IPS-18c (cell line): ENCODE data around the gene RNASEH2A.

Experiments
- H3K4me3 ChIP-seq: 2 replicates; pipeline ENCODE4 v1.7.0; 2013; ENCODE audit warnings: low read depth, mild to moderate bottlenecking, low read length, moderate library complexity; ENCODE audit not compliant: insufficient read depth
- H3K9me3 ChIP-seq: one replicate; pipeline ENCODE4 v1.6.1; 2013; ENCODE audit warnings: mild to moderate bottlenecking, low read length, moderate library complexity; ENCODE audit not compliant: control insufficient read depth, insufficient read depth

RNASEH2A gene

GRCh38 chr19:12806242-12807081, at the start of gene RNASEH2A:
Gene RNASEH2A (plus strand): TSS chr19:12806584. CDS start chr19:12806674, 90 bp downstream.
- Histone ChIP-seq H3K4me3 (peak within 1 kb of the TSS; percentile 89), H3K9me3 (no peaks in the 10 kb centered on the region)

DNA sequence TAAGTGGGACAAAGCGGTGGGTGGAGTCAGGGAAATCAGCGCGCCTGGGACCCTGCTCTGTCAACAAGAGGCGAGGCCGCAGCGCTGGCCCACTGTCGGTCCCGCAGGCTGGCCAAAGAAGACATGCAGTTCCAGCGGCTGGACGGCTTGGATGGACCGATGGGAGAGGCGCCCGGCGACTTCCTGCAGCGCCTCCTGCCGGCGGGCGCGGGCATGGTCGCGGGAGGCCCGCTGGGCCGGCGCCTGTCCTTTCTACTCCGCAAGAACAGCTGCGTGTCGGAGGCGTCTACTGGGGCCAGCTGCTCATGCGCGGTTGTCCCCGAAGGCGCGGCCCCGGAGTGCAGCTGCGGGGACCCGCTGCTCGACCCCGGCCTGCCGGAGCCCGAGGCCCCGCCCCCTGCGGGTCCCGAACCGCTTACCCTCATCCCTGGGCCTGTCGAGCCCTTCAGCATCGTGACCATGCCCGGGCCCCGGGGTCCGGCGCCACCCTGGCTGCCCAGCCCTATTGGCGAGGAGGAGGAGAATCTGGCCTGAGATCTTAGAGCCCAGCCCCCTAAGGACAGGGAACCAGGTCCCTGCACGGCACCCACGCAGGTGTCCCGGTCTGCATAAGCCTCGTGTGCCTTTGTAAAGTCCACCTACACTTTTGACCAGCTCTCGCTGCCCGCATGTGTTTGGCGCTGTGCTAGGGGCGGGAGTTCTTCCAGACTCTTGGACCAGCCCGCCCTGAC, 48.7 kb upstream of the RNASEH2A start:
- no peaks in the 10 kb centered on the region for H3K9me3 ChIP-seq
- H3K4me3 ChIP-seq = peak overlapping the region; percentile 38

DNA sequence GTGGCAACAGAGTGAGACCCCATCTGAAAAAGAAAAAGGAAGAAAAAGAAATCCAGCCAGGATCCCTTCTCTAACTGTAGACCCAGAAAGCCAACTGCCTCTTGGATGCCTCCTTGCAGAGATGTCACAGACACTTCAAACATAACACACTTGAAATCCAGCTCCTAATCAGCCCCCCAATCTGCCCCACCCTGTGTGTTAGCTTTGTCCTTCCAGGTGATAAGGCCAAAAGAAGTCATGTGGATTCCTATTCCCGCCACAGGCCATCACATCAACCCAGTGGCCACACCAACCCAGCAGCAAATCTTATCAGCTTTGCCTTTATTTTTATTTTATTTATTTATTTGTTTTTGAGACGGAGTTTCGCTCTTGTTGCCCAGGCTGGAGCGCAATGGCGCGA, 46.7 kb upstream of the RNASEH2A start:
- no peak overlapping the region for H3K4me3 ChIP-seq
- H3K9me3 ChIP-seq = no peaks in the 10 kb centered on the region

- Histone ChIP-seq H3K4me3 (no peak overlapping the region), H3K9me3 (no peaks in the 10 kb centered on the region)
Measured at GRCh38 chr19:12763100-12763499, 43.3 kb upstream of the RNASEH2A start.

DNA sequence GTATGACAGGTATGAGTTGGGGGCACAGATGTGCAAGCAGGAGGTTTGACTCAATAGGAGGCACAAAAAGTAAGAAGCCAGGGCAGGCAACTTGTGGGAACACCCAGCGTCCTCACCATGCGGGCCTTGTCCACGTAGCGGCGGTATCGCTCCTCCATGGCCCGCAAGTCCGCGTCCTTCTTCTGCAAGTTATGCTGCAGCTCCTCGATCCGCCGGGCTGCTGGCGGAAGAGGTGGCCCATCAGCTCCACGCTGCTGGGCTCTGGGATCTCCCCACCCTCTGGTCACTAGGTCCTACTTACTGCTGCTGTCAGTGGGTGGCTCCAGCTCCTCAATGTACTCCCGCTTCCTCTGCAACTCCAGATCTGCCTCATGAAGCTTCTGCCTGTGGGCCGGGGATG, 41.7 kb upstream of the RNASEH2A start:
- H3K4me3 ChIP-seq = no peak overlapping the region

GRCh38 chr19:12766051-12766521, 40.3 kb upstream of the RNASEH2A start:
- Histone ChIP-seq H3K9me3 (no peaks in the 10 kb centered on the region), H3K4me3 (peak overlapping the region; percentile 67)

More for the DNA sequence above, 41.7 kb upstream of the RNASEH2A start:
- no peaks in the 10 kb centered on the region for H3K9me3 ChIP-seq

GRCh38 chr19:12767150-12767549, 39.2 kb upstream of the RNASEH2A start:
- Histone ChIP-seq H3K9me3 (no peaks in the 10 kb centered on the region), H3K4me3 (no peak overlapping the region)

GRCh38 chr19:12767666-12768065, 38.7 kb upstream of the RNASEH2A start:
- H3K4me3 ChIP-seq = no peak overlapping the region
- H3K9me3 ChIP-seq = no peaks in the 10 kb centered on the region

DNA sequence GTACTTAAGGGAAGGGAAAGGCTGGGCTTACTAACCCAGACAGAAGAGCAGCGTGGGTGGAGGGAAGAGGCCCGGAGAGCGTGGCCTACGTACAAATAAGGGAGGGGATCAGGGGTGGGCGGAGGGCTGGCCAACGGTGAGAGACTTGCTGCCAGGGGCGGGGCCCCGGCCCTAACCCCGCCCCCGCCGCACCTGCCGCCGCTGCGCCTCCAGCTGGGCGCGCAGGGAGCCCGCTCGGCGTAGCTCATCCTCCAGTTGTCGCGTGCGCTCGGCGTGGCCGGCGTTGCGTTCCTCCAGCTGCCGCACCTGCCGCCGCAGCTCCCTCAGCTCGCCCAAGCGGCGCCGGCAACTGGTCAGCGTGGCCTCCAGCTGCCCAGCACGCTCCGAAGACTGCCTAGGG, 36.7 kb upstream of the RNASEH2A start:
- H3K9me3 ChIP-seq = no peaks in the 10 kb centered on the region
- 0 out of 2 replicates have a peak overlapping the region, but pooled peaks have one; percentile 24 for H3K4me3 ChIP-seq

GRCh38 chr19:12770922-12771321, 35.5 kb upstream of the RNASEH2A start:
- H3K4me3 ChIP-seq = no peak overlapping the region
- H3K9me3 ChIP-seq = no peaks in the 10 kb centered on the region

- H3K4me3 ChIP-seq = no peak overlapping the region
Measured at GRCh38 chr19:12772323-12772722, 34.1 kb upstream of the RNASEH2A start.

DNA sequence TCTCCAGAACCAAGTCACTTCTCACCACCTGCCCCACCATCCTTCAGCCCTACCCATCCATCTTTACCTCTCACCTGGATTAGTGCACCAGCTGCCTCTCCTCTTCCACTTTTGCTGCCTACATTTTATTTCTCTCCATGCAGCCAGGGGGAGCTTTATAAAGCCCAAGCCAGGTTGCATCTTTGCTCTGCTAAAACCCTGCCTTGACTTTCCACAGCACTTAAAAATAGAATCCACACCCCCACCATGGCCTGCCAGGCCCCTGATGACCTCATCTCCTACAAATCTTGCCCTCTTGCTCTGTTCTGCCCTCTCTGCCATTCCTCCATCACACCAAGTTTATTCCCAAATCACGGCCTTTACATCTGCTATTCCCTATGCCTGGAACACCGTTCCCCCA, 32.8 kb upstream of the RNASEH2A start:
- H3K9me3 ChIP-seq = no peaks in the 10 kb centered on the region
- no peak overlapping the region for H3K4me3 ChIP-seq

More at GRCh38 chr19:12772323-12772722, 34.1 kb upstream of the RNASEH2A start:
- H3K9me3 ChIP-seq = no peaks in the 10 kb centered on the region

DNA sequence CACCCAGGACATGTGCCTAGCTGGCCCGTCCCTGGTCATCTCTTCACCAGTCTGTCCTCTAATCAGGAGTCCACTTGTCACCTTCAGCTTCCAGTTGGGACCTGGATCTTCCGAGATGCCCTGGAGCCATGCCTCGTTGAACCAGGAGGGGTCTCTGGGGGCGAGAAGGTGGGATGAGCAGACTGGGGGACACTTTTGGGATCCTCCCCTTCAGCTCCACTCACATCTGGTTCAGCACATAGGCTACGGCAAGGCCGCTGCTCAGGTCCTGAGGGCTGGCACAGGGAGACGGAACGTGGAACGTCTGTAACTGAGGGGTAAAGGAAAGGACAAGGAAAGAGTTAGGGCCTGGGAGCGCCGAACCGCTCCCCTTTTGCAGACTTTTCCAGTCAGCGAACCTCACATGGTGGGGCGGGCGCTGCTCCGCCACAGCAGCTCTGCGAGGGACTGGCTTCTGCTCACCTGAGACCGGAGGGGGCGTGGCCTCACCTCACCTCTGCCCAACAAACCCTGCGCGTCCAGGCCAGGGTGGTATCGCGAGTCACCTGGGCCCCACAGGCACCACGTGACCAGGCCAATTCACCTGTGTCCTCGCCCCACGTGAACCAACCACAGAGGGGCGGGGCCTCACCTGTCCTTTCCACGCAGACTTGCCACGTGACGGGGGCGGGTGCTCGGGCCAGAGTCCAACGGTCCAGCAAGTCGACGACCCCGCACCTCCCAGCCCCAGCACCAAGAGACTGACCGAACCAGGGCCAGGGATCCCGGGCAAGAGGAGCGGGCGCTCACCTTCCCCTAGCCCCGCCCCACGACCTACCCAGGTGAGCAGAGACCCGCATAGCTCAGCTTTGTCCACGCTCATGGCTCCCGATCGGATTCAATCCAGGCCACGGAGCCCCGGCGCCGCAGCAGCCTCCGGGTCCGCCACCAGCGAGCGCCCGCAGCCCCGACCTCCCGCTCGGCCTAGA, 31.5 kb upstream of the RNASEH2A start, which contains the start of gene HOOK2:
TSS of gene HOOK2 (minus strand) at position 965 of the 968 bp plus-strand sequence. CDS start at position 862, 103 bp downstream.
- H3K4me3 ChIP-seq = peak within 1 kb of the TSS; percentile 81
- H3K9me3 ChIP-seq = no peaks in the 10 kb centered on the region

DNA sequence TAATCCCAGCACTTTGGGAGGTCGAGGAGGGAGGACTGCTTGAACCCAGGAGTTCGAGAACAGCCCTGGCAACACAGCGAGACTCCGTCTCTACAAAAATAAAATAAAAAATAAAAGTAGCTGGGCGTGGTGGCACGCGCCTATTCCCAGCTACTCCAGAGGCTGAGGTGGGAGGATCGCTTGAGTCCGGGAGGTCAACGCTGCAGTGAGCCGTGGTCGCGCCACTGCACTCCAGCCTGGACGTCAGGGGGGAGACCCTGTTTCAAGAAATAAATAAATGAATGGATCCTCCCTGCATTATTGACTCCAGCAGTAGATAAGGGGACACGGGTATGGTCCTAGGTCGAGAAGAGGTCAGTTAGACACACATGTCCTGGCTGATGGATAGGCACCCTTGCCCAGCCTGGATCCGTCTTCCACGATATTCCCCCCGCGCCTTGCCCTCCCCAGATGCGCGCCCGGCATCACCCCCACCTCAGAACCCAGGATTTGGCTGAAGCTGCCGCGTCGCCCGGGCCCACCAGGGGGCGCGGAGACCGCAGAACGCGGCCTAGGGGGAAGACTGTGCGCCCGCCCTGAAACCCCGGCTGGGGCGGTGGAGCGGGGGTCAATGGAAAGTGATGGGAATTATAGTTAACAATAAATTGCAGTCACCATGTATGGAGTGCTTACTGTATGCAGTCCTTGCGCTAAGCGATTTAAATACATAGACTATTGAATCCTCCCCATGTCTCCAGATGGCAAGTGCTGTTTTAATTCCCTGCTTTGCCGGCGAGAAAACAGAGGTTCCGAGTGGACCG, 29.0 kb upstream of the RNASEH2A start:
- H3K9me3 ChIP-seq = no peaks in the 10 kb centered on the region
- peak overlapping the region; percentile 58; the same call in 1 of the 2 replicates for H3K4me3 ChIP-seq

DNA sequence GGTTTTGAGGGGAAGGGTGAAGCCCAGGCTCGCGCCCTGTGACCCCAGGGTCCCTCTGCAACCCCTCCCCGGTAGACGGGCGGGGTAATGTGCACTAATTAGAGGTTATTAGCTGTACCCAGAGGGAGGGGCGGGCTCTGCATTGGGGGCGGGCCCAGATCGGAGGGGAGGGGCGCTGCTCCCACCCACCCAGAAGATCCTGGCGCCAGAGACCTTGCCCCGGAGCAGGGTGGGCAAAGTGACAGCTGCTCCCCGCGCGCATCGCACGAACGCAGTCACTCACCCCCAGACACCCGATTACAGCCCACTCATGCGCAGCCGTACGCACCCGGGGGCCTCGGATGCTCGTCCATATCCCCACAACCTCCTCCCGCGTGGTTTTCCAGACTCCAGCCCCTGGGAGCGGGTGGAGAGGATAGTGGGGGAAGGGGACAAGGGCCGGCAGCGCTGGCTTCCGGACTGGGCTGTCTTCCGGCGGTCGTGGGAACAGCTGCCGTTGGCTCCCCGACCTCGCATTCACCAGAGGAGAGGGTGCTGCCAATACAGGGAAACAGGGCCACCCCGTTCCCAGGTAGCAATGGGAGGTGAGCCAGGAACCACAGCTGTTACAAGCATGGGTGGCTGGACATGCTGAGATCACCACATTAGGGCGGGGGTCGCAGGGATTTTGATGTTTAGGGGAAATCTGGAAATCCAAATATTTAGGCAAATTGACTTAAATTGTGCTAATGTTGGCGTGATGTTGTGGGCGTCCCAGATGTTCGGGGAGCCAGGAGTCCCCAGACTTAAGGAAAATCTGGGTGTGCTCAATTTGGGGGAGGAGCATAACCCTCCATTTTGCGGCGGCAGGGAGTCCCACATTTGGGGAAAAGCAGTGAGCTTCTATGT, 28.1 kb upstream of the RNASEH2A start:
- H3K4me3 ChIP-seq = peak overlapping the region; percentile 58

More for the DNA sequence above, 28.1 kb upstream of the RNASEH2A start:
- H3K9me3 ChIP-seq = no peaks in the 10 kb centered on the region
